ENCODE results near the gene PTBP3.
A peak's percentile ranks its signal among the peaks of the same experiment; 100 is the strongest.
"Not testable (repeated sequence)": the region's sequence is repeated elsewhere in the genome, so short reads cannot be mapped to it uniquely, and the experiment has no call there.

PTBP3 gene

DNA sequence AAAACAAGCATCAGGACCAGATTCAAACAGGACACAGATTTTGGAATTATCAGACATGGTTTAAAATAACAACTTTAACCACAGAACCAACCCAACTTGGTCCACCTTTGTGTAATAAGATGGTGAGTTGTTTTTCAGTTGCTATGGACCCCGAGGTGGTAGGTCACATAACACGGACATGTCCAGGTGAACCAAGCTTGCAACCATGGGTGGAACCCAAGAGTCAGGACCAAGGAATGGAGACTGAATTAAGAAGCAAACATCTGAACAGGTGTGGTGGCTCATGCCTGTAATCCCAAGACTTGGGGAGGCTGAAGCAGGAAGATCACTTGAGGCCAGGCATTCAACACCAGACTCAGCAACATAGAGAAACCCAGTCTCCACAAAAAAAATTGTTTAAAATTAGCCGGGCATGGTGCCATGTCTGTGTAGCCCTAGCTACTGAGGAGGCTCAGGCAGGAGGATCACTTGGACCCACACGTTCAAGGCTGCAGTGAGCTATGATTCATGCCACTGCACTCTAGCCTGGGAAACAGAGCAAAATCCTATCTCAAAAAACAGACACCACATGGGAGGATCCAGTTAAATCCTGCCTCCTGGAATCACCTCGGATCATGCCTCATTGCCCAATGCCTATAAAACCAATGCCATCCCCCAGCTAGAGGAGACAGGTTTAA, 10.6 kb downstream of the PTBP3 start:
- no peak for DNase-seq

- DNase-seq: peak; percentile 49
These were observed 17.0 kb downstream of the PTBP3 start for GRCh38 chr9:112316258-112316943.

- DNase-seq: peak; percentile 70
These were observed 17.8 kb downstream of the PTBP3 start for GRCh38 chr9:112315331-112316257.

- no peak for DNase-seq
These were observed 21.3 kb downstream of the PTBP3 start for GRCh38 chr9:112312139-112312538.

GRCh38 chr9:112311497-112311896, 21.9 kb downstream of the PTBP3 start:
- DNase-seq: no peak

GRCh38 chr9:112310826-112311225, 22.6 kb downstream of the PTBP3 start:
- DNase-seq: no peak

DNA sequence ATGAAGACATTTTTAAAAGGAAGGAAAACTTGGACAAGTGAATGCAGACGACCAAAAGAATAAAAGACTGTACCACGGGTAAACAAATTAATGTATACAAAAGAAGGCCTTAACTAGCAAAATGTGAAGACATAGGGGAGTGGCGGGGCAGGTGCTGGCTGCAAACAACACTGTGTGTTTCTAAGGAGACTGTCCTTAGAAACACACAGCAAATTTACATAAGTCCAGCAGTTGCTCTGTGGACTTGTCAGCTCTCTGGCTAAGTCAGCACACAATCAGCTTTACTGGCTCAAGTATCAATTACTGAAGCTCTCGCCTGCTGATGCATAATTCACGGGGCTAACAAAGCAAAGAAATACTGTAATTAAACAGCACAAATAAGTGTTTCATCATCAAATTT, 24.8 kb downstream of the PTBP3 start:
- no peak for DNase-seq

- no peak for DNase-seq
These were observed 32.0 kb downstream of the PTBP3 start for GRCh38 chr9:112301420-112301819.

DNA sequence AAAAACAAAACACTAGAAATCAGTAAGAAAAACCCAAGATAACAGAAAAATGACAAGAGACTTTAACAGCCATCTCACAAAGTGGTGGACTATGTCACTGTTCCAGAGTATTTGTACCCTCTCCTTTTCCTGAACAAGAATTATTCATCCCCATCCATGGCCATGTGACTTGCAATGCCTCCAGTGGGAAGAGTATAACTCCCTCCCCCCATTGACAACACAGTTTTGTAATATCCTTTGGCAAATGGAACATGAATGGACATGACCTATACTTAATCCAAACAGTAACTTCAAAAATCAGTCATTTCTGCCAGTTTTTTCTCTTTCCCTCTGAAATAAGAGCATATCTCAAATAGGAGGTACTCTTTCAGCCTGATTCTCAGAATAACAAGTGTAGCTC, 33.9 kb downstream of the PTBP3 start:
- no peak for DNase-seq

- no peak for DNase-seq
These were observed 36.5 kb downstream of the PTBP3 start for GRCh38 chr9:112296929-112297328.

- no peak for DNase-seq
These were observed 38.2 kb downstream of the PTBP3 start for GRCh38 chr9:112295174-112295573.

GRCh38 chr9:112288029-112288428, 45.4 kb downstream of the PTBP3 start:
- DNase-seq: no peak

DNA sequence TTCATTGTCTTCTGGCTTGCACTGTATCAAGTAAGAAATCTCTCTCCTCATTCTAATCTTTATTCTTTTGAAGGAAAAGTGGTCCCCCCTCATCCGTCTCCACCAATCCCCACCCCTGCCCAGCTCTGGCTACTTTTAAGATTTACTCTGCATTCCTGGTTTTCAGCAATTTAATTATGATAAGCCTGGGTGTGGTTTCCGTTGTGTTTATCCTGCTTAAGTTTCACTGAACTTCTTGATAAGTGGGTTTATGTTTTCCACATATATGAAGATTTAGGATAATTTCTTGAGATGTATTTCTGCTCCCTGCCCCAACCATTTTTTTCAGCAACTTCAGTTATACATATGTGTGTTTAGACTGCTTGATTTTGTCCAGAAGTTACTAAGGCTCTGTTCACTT, 46.5 kb downstream of the PTBP3 start:
- DNase-seq: no peak

GRCh38 chr9:112285056-112285455, 48.4 kb downstream of the PTBP3 start:
- DNase-seq: no peak

DNA sequence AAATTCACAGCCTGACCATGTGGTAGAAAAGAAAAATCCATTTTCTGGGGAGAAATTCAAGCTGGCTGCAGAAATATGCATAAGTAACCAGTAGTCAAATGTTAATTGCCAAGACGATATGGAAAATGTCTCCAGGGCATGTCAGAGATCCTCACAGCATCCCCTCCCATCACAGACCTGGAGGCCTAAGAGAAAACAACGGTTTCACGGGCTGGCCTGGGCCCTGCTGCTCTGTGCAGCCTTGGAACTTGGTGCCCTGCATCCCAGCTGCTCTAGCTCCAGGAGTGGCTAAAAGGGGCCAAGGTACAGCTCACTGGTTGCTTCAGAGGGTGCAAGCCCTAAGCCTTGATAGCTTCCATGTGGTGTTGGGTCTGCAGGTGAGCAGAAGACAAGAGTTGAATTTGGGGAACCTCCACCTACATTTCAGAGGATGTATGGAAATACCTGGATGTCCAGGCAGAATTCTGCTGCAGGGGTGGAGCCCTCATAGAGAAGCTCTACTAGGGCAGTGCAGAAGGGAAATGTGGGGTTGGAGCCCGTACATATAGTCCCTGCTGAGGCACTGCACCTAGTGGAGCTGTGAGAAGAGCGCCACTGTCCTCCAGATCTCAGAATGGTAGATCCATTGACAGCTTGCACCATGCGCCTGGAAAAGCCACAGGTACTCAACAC, 49.7 kb downstream of the PTBP3 start:
- DNase-seq: no peak

DNA sequence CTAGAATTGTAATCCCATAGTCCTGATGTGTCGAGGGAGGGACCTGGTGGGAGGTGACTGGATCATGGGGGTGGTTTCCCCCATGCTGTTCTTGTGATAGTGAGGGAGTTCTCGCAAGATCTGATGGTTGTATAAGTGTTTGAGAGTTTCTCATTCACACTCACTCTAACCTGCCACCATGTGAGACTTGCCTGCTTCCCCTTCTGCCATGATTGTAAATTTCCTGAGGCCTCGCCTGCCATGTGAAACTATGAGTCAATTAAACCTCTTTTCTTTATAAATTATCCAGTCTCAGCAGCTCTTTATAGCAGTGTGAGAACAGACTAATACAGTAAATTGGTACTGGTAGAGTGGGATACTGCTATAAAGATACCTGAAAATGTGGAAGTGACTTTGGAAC, 50.6 kb downstream of the PTBP3 start:
- DNase-seq: not testable (repeated sequence)

GRCh38 chr9:112280904-112281303, 52.5 kb downstream of the PTBP3 start:
- no peak for DNase-seq

GRCh38 chr9:112279501-112279900, 53.9 kb downstream of the PTBP3 start:
- no peak for DNase-seq

- DNase-seq: no peak
These were observed 55.3 kb downstream of the PTBP3 start for GRCh38 chr9:112278152-112278551.

DNA sequence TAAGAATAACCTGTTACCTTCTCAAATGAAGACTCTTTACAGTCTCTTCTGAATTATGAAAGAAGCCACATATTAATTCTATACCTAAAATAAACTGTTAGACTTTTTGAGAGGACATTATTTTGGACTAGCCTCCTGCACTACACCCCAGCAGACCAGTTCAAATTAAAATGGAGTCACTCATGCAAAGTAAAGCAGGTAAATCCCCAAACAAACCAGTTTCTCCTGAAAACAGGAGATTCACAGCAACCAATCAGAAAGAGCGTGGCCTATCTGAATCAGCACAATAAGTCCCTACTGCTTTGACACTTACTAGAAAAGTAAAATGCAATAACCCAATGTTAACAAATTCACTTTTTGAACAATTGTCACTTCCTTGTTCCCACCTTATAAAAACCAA, 58.8 kb downstream of the PTBP3 start:
- DNase-seq: no peak

DNA sequence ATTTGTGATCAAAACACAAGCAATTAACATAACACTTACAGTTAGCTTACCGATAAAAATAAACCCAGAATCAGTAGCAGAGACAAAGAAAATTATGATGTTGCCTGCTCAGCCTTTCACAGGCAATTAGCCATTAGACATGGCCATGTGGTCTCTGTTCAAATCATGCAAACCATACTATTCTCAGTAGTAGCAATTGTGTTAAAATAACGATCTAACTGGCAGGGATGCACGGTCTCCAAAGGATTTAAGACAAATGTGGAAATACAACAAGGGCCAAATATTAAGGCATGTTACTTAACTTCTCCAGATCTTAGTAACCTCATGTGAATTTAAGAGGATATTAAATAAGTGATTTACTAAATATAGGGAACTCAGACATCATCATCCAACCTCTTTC, 59.5 kb downstream of the PTBP3 start:
- DNase-seq: no peak

- no peak for DNase-seq
These were observed 61.8 kb downstream of the PTBP3 start for GRCh38 chr9:112271466-112272098.

- no peak for DNase-seq
These were observed 65.0 kb downstream of the PTBP3 start for GRCh38 chr9:112268413-112268812.
